ENCODE results near the gene FER. TPM values are rescaled to one million over a fixed set of nuclear protein-coding genes. Genes with fewer than 3 reads are reported as not detected.

Gene FER
- total and polyA plus RNA-seq, 10 of the 15 experiments (the other 5 are each of a cell fraction or from before 2014, with no cell fraction given), result 4.4 to 19.1 (median 9.6) TPM

GRCh38 chr5:108910627-108911026, 162.9 kb downstream of the FER start:
- H3K4me1 ChIP-seq (ENCODE audit: control insufficient read depth, insufficient read depth, low read length), result no peaks in the 10 kb centered on the region
- no TSS peak for BruUV-seq (replicated peaks)
- H3K4me3 ChIP-seq, result no peak overlapping the region
- no peak overlapping the region for H3K9ac ChIP-seq (ENCODE audit: control insufficient read depth, insufficient read depth, low read length)
- no peaks in the 10 kb centered on the region for H3K27me3 ChIP-seq (replicated peaks in 1 of 2; ENCODE audit: control insufficient read depth in 2 of 2, insufficient read depth in 2 of 2, low read length in 1 of 2)
- no peaks in the 10 kb centered on the region for H3K79me2 ChIP-seq (ENCODE audit: control insufficient read depth, insufficient read depth, low read length)
- peaks cover 5% of the 10 kb centered on the region for H3K9me3 ChIP-seq (replicated peaks; ENCODE audit: control insufficient read depth, insufficient read depth, low read length)
- no peak overlapping the region for H3K4me2 ChIP-seq (ENCODE audit: control insufficient read depth, insufficient read depth)
- no peaks in the 10 kb centered on the region for H3K36me3 ChIP-seq (ENCODE audit: control insufficient read depth in 2 of 2, insufficient read depth in 2 of 2, low read length in 1 of 2)
- in situ Hi-C loops (cut with MboI) (no loop called here), intact Hi-C loops (cut with micrococcal nuclease; ENCODE audit: unreplicated experiment) (loop anchor here (5.0 kb wide), 2 partner anchors 163 to 388 kb away; partner anchors contain the start of gene FER)
- no peak overlapping the region for H3K27ac ChIP-seq (ENCODE audit: control insufficient read depth, insufficient read depth)
- TF ChIP-seq RCOR1 (conservative IDR thresholded peaks at IDR 0.05; ENCODE audit: low read depth, low read length) (no peak), MEF2A (IDR thresholded peaks at IDR 0.05; ENCODE audit: insufficient read depth, low read depth, low read length) (0 out of 2 replicates have a peak, but pooled peaks have one; percentile 12), NBN (IDR thresholded peaks at IDR 0.05) (no peak)
- POLR2A ChIA-PET, result no interaction called here
- WGBS (ENCODE audit: insufficient coverage, insufficient replicate concordance, low lambda C conversion rate, missing lambda C conversion rate), result 98% methylated on average over 3 of the region's 3 CpGs
- no peaks in the 10 kb centered on the region for H4K20me1 ChIP-seq (ENCODE audit: control insufficient read depth, insufficient read depth)
- no peak for DNase-seq (ENCODE audit: low read depth, low spot score)
- H2AFZ ChIP-seq (ENCODE audit: control insufficient read depth, low read depth, low read length), result no peak overlapping the region
- RAD21 ChIA-PET (ENCODE audit: unreplicated experiment), result no interaction called here
- ATAC-seq, result no peak
- FAIRE-seq, result no peak
- CTCF ChIA-PET, result no interaction called here
- SMC1A ChIA-PET (ENCODE audit: uncharacterized antibody, unreplicated experiment), result no interaction called here

GRCh38 chr5:108911055-108911454, 163.4 kb downstream of the FER start:
- Histone ChIP-seq H3K4me1 (ENCODE audit: control insufficient read depth, insufficient read depth, low read length) (no peaks in the 10 kb centered on the region), H3K4me2 (ENCODE audit: control insufficient read depth, insufficient read depth) (no peak overlapping the region), H3K9me3 (replicated peaks; ENCODE audit: control insufficient read depth, insufficient read depth, low read length) (peaks cover 5% of the 10 kb centered on the region), H2AFZ (ENCODE audit: control insufficient read depth, low read depth, low read length) (no peak overlapping the region), H3K36me3 (ENCODE audit: control insufficient read depth in 2 of 2, insufficient read depth in 2 of 2, low read length in 1 of 2) (no peaks in the 10 kb centered on the region), H3K27me3 (replicated peaks in 1 of 2; ENCODE audit: control insufficient read depth in 2 of 2, insufficient read depth in 2 of 2, low read length in 1 of 2) (no peaks in the 10 kb centered on the region), H3K9ac (ENCODE audit: control insufficient read depth, insufficient read depth, low read length) (no peak overlapping the region), H4K20me1 (ENCODE audit: control insufficient read depth, insufficient read depth) (no peaks in the 10 kb centered on the region), H3K4me3 (no peak overlapping the region), H3K27ac (ENCODE audit: control insufficient read depth, insufficient read depth) (no peak overlapping the region), H3K79me2 (ENCODE audit: control insufficient read depth, insufficient read depth, low read length) (no peaks in the 10 kb centered on the region)
- intact Hi-C loops (cut with micrococcal nuclease; ENCODE audit: unreplicated experiment), result loop anchor here (5.0 kb wide), 2 partner anchors 164 to 389 kb away; partner anchors contain the start of gene FER
- ChIA-PET POLR2A (no interaction called here), RAD21 (ENCODE audit: unreplicated experiment) (no interaction called here), CTCF (no interaction called here), SMC1A (ENCODE audit: uncharacterized antibody, unreplicated experiment) (no interaction called here)
- no TSS peak for BruUV-seq (replicated peaks)
- in situ Hi-C loops (cut with MboI), result no loop called here
- peak; percentile 91 for ATAC-seq
- no peak for DNase-seq (ENCODE audit: low read depth, low spot score)
- 22% methylated on average over 3 of the region's 3 CpGs for WGBS (ENCODE audit: insufficient coverage, insufficient replicate concordance, low lambda C conversion rate, missing lambda C conversion rate)
- FAIRE-seq, result no peak
- TF ChIP-seq BHLHE40 (IDR thresholded peaks at IDR 0.05; ENCODE audit: borderline replicate concordance in 1 of 2, low read depth in 2 of 2, low read length in 1 of 2) (peak; percentile 40 to 43; a peak in 2 of 4 replicates), SPI1 (IDR thresholded peaks at IDR 0.05; ENCODE audit: borderline replicate concordance, insufficient read depth, low read depth, low read length) (peak; percentile 68), NFIC (IDR thresholded peaks at IDR 0.05; ENCODE audit: low read depth, low read length) (peak; percentile 63), JUNB (IDR thresholded peaks at IDR 0.05) (peak; percentile 83), RUNX3 (IDR thresholded peaks at IDR 0.05; ENCODE audit: low read length) (peak; percentile 84), EP300 (IDR thresholded peaks at IDR 0.05; ENCODE audit: borderline replicate concordance in 1 of 2, control insufficient read depth in 1 of 2, low read depth in 2 of 2, low read length in 2 of 2) (peak; percentile 70 to 83; a peak in 3 of 4 replicates), IRF4 (IDR thresholded peaks at IDR 0.05; ENCODE audit: low read depth, low read length) (no peak), ZNF24 (IDR thresholded peaks at IDR 0.05) (no peak), CREB1 (IDR thresholded peaks at IDR 0.05; ENCODE audit: low read depth) (0 out of 2 replicates have a peak, but pooled peaks have one; percentile 31), EGR1 (IDR thresholded peaks at IDR 0.05; ENCODE audit: borderline replicate concordance in 1 of 2, low read depth in 2 of 2, low read length in 2 of 2) (no peak), MEF2B (IDR thresholded peaks at IDR 0.05; ENCODE audit: partially characterized antibody, poor library complexity, severe bottlenecking) (peak; percentile 19), MEF2A (IDR thresholded peaks at IDR 0.05; ENCODE audit: insufficient read depth, low read depth, low read length) (0 out of 2 replicates have a peak, but pooled peaks have one; percentile 1), ATF3 (IDR thresholded peaks at IDR 0.05; ENCODE audit: borderline replicate concordance, extremely low read depth, low read depth, low read length) (no peak), DPF2 (IDR thresholded peaks at IDR 0.05) (peak; percentile 61; the same call in 1 of the 2 replicates), KLF5 (IDR thresholded peaks at IDR 0.05; ENCODE audit: partially characterized antibody) (peak; percentile 37), ATF7 (IDR thresholded peaks at IDR 0.05; ENCODE audit: low read depth) (peak; percentile 80)
